ENCODE measurements around the gene MAP3K4.
A peak's percentile ranks its signal among the peaks of the same experiment; 100 is the strongest.

MAP3K4 gene

DNA sequence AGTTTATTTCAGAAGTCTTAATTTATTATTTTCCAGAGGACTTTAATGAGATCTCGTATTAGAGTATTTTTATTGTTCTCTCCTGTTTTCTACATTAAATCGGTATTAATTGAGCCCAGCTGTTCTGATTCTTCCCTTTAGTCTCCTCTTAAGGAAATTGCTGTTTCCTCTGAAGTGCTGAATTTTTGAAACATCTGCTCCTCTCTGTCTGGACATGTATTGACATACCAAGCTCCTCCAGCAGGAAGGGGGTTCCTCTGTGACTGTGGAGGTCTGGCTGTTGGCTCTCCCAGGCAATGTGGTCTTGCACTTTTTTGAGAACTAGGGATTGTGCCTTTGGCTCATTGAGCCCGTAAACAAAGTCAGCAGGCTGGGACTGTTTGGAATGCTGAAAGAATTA lies 74.9 kb downstream of the MAP3K4 start:
- no peak for ATAC-seq
- TF ChIP-seq ARNTL (CRISPR knock-in tag; IDR thresholded peaks at IDR 0.05; ENCODE audit: borderline replicate concordance, low read depth) (no peak), GLIS3 (CRISPR knock-in tag; IDR thresholded peaks at IDR 0.05) (no peak), CSDC2 (CRISPR knock-in tag; IDR thresholded peaks at IDR 0.05) (no peak), ZC3H10 (CRISPR knock-in tag; IDR thresholded peaks at IDR 0.05) (no peak), SNAI2 (CRISPR knock-in tag; IDR thresholded peaks at IDR 0.05) (no peak), ZNF8 (CRISPR knock-in tag; IDR thresholded peaks at IDR 0.05) (no peak), PPARA (CRISPR knock-in tag; IDR thresholded peaks at IDR 0.05; ENCODE audit: borderline replicate concordance) (no peak), ZFP3 (CRISPR knock-in tag; IDR thresholded peaks at IDR 0.05) (no peak), RARB (CRISPR knock-in tag; IDR thresholded peaks at IDR 0.05) (no peak), PATZ1 (CRISPR knock-in tag; IDR thresholded peaks at IDR 0.05; ENCODE audit: borderline replicate concordance) (no peak), TOX (CRISPR knock-in tag; IDR thresholded peaks at IDR 0.05; ENCODE audit: borderline replicate concordance) (no peak), TCF4 (CRISPR knock-in tag; IDR thresholded peaks at IDR 0.05; ENCODE audit: borderline replicate concordance) (no peak), ISL1 (CRISPR knock-in tag; IDR thresholded peaks at IDR 0.05) (no peak), BACH2 (CRISPR knock-in tag; IDR thresholded peaks at IDR 0.05; ENCODE audit: borderline replicate concordance) (no peak), ESRRG (CRISPR knock-in tag; IDR thresholded peaks at IDR 0.05) (no peak), ZFP30 (CRISPR knock-in tag; IDR thresholded peaks at IDR 0.05) (no peak)
- TF ChIP-seq, protein P1, sequence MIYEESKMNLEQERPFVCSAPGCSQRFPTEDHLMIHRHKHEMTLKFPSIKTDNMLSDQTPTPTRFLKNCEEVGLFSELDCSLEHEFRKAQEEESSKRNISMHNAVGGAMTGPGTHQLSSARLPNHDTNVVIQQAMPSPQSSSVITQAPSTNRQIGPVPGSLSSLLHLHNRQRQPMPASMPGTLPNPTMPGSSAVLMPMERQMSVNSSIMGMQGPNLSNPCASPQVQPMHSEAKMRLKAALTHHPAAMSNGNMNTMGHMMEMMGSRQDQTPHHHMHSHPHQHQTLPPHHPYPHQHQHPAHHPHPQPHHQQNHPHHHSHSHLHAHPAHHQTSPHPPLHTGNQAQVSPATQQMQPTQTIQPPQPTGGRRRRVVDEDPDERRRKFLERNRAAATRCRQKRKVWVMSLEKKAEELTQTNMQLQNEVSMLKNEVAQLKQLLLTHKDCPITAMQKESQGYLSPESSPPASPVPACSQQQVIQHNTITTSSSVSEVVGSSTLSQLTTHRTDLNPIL (CRISPR knock-in tag; IDR thresholded peaks at IDR 0.05; ENCODE audit: low read depth): no peak
- TF ChIP-seq, protein P2, sequence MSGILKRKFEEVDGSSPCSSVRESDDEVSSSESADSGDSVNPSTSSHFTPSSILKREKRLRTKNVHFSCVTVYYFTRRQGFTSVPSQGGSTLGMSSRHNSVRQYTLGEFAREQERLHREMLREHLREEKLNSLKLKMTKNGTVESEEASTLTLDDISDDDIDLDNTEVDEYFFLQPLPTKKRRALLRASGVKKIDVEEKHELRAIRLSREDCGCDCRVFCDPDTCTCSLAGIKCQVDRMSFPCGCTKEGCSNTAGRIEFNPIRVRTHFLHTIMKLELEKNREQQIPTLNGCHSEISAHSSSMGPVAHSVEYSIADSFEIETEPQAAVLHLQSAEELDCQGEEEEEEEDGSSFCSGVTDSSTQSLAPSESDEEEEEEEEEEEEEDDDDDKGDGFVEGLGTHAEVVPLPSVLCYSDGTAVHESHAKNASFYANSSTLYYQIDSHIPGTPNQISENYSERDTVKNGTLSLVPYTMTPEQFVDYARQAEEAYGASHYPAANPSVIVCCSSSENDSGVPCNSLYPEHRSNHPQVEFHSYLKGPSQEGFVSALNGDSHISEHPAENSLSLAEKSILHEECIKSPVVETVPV (CRISPR knock-in tag; IDR thresholded peaks at IDR 0.05): no peak

- no peak for ATAC-seq
- TF ChIP-seq, protein P2 (CRISPR knock-in tag; IDR thresholded peaks at IDR 0.05): no peak
- TF ChIP-seq ISL1 (CRISPR knock-in tag; IDR thresholded peaks at IDR 0.05) (no peak), TOX (CRISPR knock-in tag; IDR thresholded peaks at IDR 0.05; ENCODE audit: borderline replicate concordance) (no peak)
Measured at GRCh38 chr6:161067749-161068148, 76.2 kb downstream of the MAP3K4 start.

DNA sequence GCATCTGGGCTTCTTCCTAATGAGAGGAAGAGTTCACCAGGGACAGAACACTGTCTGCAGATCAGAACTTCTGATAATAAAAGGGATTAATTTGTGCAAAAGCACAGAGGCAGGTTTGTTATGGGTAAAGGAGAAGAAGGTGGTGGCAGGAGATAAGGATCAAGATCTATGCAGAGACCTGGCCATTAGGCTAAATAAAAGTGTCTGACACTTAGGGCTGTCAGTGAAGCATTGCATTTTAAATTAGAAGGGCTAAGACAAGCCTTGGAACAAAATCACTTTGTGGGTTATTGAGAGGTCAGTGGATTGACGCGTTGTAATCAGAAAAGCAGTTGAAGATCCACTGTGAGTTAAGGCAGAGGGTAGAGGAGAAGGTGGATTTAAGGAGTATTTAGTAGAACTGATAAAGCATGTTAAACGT lies 76.8 kb downstream of the MAP3K4 start:
- no peak for ATAC-seq
- TF ChIP-seq PATZ1 (CRISPR knock-in tag; IDR thresholded peaks at IDR 0.05; ENCODE audit: borderline replicate concordance) (no peak), ZFP30 (CRISPR knock-in tag; IDR thresholded peaks at IDR 0.05) (no peak), TCF4 (CRISPR knock-in tag; IDR thresholded peaks at IDR 0.05; ENCODE audit: borderline replicate concordance) (peak; percentile 64; the same call in 1 of the 2 replicates), OSR1 (CRISPR knock-in tag; IDR thresholded peaks at IDR 0.05) (no peak), RARB (CRISPR knock-in tag; IDR thresholded peaks at IDR 0.05) (no peak), SNAI2 (CRISPR knock-in tag; IDR thresholded peaks at IDR 0.05) (no peak)

GRCh38 chr6:161073930-161074329 lies 82.4 kb downstream of the MAP3K4 start:
- ATAC-seq: no peak
- no peak for TF ChIP-seq OSR1 (CRISPR knock-in tag; IDR thresholded peaks at IDR 0.05)
- no peak for TF ChIP-seq ISL1 (CRISPR knock-in tag; IDR thresholded peaks at IDR 0.05)
- no peak for TF ChIP-seq TCF4 (CRISPR knock-in tag; IDR thresholded peaks at IDR 0.05; ENCODE audit: borderline replicate concordance)
- no peak for TF ChIP-seq GLIS3 (CRISPR knock-in tag; IDR thresholded peaks at IDR 0.05)
- no peak for TF ChIP-seq ZFP3 (CRISPR knock-in tag; IDR thresholded peaks at IDR 0.05)
- TF ChIP-seq CSDC2 (CRISPR knock-in tag; IDR thresholded peaks at IDR 0.05): no peak
